PFSK-1 (cell line): ENCODE results near the gene ZBP1.

Experiments used
- FOXP2 ChIP-seq: optimal IDR thresholded peaks from 2 replicates; pipeline ENCODE3; 2011; ENCODE audit warnings: borderline replicate concordance, control low read depth, inconsistent platforms; ENCODE audit not compliant: insufficient read depth; ENCODE audit errors: extremely low read length, extremely low read depth
- POLR2AphosphoS5 ChIP-seq: IDR thresholded peaks from 2 replicates; pipeline ENCODE4 v1.6.1; 2012; ENCODE audit warnings: low read depth, mild to moderate bottlenecking, control low read depth, low read length, moderate library complexity
- REST ChIP-seq, 2 experiments: IDR thresholded peaks; 2 replicates each; pipeline versions ENCODE4 v1.6.1 to v1.8.0; 2011 to 2012; ENCODE audit warnings: low read depth in 2 of 2, low read length in 2 of 2, control low read depth in 1 of 2, inconsistent platforms in 1 of 2, mild to moderate bottlenecking in 1 of 2, moderate library complexity in 1 of 2; ENCODE audit not compliant: insufficient read depth in 1 of 2
- SIN3A ChIP-seq: IDR thresholded peaks from 2 replicates; pipeline ENCODE4 v1.6.1; 2012; ENCODE audit warnings: mild to moderate bottlenecking, low read length, moderate library complexity, borderline replicate concordance; ENCODE audit not compliant: insufficient read depth
- TAF1 ChIP-seq: IDR thresholded peaks from 2 replicates; pipeline ENCODE4 v1.6.1; 2012; ENCODE audit warnings: low read length, control low read depth, borderline replicate concordance; ENCODE audit not compliant: insufficient read depth

ZBP1 gene

GRCh38 chr20:57610261-57610952, 9.8 kb downstream of the ZBP1 start:
- TF ChIP-seq TAF1, result no peak
- no peak for TF ChIP-seq REST (IDR thresholded peaks at IDR 0.05; ENCODE audit: insufficient read depth in 1 of 2, low read depth in 2 of 2, low read length in 2 of 2)
- TF ChIP-seq POLR2AphosphoS5, result no peak
- no peak for TF ChIP-seq FOXP2
- TF ChIP-seq SIN3A, result no peak

- TF ChIP-seq REST (IDR thresholded peaks at IDR 0.05; ENCODE audit: insufficient read depth in 1 of 2, low read depth in 2 of 2, low read length in 2 of 2) (no peak), FOXP2 (no peak), POLR2AphosphoS5 (no peak), SIN3A (no peak), TAF1 (no peak)
Measured at GRCh38 chr20:57609842-57610167, 10.4 kb downstream of the ZBP1 start.

GRCh38 chr20:57609086-57609841, 11.0 kb downstream of the ZBP1 start:
- TF ChIP-seq POLR2AphosphoS5, result no peak
- TF ChIP-seq FOXP2, result no peak
- TF ChIP-seq TAF1, result no peak
- no peak for TF ChIP-seq REST (IDR thresholded peaks at IDR 0.05; ENCODE audit: insufficient read depth in 1 of 2, low read depth in 2 of 2, low read length in 2 of 2)
- TF ChIP-seq SIN3A, result no peak

- TF ChIP-seq TAF1 (no peak), POLR2AphosphoS5 (no peak), FOXP2 (no peak), REST (IDR thresholded peaks at IDR 0.05; ENCODE audit: insufficient read depth in 1 of 2, low read depth in 2 of 2, low read length in 2 of 2) (no peak), SIN3A (no peak)
Measured at GRCh38 chr20:57608516-57608915, 11.7 kb downstream of the ZBP1 start.
